SKM-1 (cell line): ENCODE measurements around the gene PRDM16.
A peak's percentile ranks its signal among the peaks of the same experiment; 100 is the strongest.

Experiments
- DNase-seq: peaks from one replicate; lab custom pipeline; 2025; ENCODE audit not compliant: unreplicated experiment; lab: John Stamatoyannopoulos, UW

PRDM16 gene

DNA sequence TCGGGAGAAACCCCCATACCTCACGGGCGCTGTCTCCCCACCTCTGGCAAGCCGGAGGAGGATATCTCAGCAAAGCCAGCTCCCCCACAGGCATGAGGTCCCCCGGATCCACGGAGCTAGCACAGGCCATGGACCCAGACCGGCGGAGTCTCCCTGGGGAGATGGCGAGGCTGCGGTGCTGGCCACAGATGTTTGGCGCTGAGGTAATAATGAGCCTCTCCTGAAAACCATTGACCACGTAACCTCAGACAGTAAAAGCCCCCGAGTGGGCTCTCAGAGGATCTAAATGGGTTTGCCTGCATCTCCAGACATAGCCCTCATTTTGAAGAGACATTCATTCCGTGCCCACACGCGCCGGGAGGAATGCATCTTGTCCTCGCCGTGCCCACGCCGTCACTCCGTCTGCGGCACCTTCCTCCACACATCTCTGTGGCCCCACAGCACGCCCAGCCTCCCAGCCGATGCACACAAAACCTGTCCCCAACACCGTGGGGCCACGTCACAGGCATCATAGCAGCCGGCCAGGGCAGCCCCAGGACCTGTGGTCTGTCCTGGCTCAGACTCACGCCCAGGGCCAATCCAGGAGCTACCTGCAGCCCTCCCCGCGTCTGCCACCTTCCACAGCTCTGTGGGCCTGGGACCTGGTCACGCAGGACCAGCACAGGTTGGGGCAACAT, 150.9 kb downstream of the PRDM16 start:
- DNase-seq, result no peak

GRCh38 chr1:3221112-3222041, 152.4 kb downstream of the PRDM16 start:
- no peak for DNase-seq

DNA sequence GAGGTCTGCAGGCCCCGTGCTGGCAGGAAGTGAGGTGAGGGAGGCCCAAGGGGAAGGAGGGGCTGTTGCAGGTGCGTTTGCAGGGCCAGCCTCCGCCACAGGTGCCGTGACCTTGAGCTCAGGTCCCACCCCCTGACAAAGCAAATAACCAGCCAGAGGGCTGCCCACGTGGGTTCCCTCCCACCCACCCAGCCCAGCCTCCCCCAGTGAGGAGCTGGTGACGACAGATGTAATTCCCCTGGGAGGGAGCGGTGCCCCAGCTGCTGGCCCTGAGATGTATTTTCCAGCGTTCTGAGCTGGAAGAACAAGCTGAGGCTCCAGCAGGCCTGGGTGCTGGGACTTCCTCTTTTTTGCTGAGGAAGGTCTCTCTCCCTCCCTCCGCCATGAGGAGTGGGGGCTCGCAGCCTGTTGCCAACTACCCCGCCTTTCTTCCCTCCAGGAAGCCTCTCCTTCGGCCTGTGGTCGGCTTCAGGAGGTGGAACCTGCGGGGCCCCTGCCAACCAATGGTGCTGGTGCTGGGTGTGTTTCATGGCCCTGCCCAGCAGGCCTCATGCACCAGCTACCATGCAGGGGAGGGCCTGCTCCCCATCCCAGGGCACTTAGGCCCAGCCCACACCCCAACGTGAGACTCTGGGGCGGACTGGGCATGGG, 153.2 kb downstream of the PRDM16 start:
- DNase-seq, result peak; percentile 36

DNA sequence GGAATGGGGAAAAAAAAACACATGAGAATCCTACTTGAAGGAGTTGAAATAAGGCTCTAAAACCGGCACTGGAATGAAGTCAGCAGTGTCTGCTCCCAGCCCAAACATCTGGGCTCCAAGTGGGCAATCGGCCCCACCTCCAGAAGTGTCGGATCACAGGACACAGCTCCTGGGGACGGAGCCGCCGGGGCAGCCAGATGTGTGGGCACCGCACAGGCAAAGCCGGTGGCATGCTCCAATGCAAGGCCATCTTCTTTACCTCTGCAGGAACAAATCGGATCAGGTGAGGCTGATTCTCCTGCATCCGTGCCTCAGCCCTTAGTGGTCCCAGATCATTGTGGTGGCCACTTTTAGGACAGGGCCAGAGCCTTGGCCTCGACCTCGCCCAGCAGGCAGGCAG, 156.7 kb downstream of the PRDM16 start:
- DNase-seq, result no peak

DNA sequence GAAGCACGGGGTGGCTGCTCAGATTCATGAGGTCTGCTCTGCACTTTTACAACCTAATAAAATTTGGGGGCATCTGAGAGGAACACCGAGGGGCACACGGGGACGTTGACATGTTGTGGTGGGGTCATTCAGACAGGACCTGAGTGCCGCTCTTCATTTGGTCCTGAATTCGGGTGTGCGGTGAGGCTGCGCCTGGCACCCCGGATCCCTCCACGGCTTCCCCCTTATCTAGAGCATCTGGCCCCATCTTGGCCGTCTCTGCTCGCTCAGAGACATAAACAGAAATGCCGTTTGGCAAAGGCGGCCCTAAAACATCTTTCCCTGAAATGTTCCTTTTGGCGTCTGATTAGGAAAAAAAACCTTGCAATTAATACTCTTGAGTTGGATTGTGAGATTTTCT, 157.2 kb downstream of the PRDM16 start:
- DNase-seq, result no peak

- no peak for DNase-seq
These were observed 157.8 kb downstream of the PRDM16 start for GRCh38 chr1:3226701-3227350.

- DNase-seq, result no peak
These were observed 158.3 kb downstream of the PRDM16 start for GRCh38 chr1:3227351-3227704.

DNA sequence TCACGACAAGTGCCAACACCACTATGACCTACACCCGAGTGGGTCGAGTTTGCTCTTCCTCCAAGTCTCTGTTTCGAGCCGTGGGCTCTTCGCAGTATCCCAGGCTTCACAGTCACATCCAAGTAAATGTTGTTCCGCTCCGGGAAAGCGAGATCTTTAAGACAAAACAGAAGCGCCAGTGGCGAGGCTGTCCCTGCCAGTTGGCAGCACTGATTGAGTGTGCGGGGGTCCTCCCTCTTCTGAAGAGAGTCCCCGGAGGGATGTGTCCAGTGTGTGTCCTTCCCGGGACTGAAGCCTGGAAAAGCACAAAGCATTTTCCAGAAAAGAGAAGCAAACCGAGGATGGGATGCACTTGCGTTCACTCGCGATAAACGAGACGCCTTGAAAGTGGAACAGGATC, 158.9 kb downstream of the PRDM16 start:
- no peak for DNase-seq

DNA sequence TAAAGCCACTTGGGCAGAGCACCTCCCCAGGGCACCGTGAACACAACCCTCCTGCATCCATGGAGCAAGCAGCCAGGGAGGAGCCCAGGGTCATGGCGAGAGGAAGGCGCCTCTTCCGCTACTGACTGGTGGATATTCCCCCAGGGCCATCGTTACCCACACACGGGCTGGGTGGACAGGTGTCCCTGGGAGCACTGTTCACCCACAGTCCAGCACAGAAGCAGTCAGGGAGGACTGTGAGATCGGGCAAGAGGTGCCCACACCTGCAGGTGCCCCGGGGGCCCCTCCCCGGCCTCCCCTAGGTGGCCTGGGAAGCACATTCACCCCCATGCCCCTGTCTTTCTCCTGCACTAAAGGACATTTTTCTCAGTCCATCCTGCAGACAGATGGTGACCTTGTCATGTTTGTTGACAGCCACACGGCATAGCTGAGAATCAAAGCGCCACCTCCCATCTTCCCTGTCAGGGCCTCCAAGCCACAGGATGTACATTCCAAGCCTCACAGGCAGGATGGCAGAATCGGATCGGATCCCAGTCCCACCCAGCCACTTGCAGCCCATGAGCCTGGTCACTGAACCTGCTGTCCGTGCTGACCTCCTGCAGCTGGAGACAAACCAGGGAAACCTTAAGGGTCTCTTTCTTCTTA, 160.2 kb downstream of the PRDM16 start:
- no peak for DNase-seq

DNA sequence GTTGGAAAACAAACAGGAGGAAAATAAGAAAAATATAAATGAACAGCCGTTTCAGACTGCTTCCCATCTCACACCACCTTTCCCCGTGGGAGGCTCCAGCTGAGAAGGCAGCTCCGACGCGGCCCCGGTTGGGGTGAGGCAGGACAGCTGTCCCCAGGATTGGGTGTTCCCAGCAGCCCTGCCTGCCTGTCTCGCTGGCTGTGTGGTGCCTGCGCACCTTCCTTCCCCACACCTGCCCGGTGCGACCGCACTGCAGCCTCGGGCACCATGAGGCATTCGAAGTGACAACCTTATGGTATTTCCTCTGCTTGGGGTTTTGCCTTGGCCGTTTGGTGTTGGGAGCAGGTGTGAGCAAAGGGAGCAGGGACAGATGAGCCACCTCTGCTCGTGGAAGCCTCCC, 161.6 kb downstream of the PRDM16 start:
- no peak for DNase-seq

GRCh38 chr1:3231245-3231644, 162.2 kb downstream of the PRDM16 start:
- no peak for DNase-seq

DNA sequence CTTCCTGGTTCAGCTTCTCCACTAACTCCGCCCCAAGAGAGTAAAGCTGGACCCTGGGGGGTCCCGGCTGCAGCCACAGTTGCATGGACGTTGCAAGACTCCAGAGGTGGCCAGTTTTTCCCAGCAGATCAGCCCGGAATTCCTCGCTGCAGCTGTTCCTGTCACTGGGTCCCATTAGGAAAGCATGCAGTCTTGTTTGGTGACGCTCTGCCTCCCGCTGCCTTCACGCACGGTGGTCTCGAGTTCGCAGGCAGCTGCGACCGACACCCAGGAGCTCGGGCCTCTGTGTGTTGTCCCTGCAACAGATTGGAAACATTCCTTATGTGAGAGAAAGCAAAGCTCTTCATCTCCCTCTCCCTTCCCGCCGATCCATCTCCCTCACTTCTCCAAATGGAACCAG, 162.8 kb downstream of the PRDM16 start:
- no peak for DNase-seq

- DNase-seq, result no peak
These were observed 164.0 kb downstream of the PRDM16 start for GRCh38 chr1:3233031-3233430.

DNA sequence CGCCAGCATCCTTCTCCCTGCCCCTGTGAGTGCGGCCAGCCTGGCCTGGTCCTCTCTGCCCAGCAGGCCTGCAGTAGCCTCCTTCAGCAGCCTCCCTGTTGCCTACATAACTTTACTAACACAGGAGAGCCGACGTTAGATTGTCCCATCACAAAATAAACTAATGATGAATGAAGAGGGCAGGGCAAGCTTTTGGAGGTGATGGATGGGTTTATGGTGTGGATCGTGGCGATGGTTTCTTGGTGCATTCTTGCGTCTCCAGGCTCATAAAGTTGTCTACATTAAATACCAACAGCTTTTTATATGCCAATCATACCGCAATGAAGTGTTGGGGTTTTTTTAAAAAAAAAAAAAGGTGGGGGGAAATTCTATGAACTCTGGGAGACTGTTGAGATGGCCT, 164.5 kb downstream of the PRDM16 start:
- no peak for DNase-seq

DNA sequence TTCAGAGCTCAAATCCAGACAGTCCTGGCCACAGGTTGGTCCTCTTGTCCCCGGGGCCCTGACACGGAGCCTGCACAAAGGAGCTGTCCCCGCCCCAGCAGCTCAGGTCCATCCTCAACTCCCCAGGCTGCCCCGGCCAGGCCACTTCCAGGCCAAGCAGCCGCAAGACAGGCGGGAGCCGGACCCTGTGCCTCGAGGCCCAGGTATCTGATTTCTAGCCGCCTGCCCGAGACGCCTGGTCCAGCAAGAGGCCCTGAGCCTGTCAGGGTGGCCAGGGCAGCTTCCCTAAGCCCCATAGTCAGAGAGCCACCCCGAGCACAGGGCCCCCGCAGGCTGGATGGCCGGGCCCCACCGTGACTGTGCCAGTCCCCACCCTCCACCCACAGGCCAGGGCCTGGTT, 165.3 kb downstream of the PRDM16 start:
- no peak for DNase-seq

DNA sequence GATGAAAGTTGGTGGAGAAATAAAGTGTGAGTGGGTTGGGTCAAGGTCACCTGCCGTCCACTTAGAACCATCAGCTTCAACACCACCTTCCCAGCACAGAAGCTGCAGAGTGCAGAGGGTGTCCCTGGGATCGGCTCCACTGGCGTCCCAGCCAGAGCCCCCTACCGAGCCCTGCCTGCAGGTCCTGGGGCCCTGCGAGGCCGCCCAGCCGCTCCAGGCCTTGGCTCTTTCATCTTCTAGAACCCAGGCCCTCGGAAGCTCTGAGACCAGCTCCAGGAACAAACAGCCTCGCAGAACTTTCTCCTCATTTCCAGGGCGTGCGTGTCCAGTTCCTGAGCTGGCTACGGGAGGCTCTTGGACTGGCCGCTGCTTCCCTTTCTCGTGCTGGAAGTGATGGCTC, 166.0 kb downstream of the PRDM16 start:
- DNase-seq, result no peak

- no peak for DNase-seq
These were observed 166.5 kb downstream of the PRDM16 start for GRCh38 chr1:3235496-3235895.

GRCh38 chr1:3236361-3236760, 167.4 kb downstream of the PRDM16 start:
- DNase-seq, result no peak

DNA sequence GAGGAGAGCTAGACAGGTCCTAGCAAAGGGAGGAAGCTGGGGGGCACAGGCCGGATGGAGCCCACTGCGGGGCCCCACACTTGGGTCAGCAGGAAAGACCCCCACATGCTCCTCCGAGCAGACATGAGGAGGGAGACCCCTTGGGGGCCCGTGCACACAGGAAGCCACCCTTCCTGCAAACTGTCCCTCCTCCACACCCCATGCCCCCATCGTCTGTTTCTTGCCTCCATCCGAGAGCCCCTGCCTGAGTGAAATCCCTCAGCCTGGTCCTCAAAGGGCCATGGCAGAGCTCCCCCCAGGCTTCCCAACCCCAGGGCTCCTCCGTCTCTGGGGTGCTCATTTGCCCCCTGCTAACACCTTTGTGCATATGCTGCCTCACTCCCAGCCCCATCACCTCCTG, 168.0 kb downstream of the PRDM16 start:
- DNase-seq, result no peak

DNA sequence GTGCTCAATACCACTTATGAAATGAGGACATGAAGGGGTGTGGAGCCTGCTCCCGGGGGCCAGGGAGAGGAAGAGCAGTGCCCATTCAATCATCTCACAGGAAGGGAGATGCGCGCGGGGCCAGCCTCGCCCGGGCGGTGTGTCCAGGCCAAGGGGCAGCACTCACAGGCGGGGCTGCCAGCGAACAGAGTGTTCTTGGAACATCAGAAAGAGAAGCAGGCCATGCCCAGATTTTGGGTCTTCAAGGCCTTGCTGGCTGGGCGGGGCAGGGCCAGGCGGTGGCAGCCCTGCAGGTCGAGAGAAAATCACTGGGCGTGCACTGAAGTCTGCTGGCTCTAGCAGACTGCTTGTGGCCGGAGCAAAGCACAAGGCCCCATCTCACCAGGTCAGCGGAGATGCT, 168.6 kb downstream of the PRDM16 start:
- DNase-seq, result no peak
